HEK293 (cell line): Measurements from ENCODE around the gene KLC4.

Experiments used
- BCL11A ChIP-seq: fragments of 450-650 bp; formaldehyde crosslinking; IDR thresholded peaks from 2 replicates; pipeline ENCODE4 v1.5.1; 2016; ENCODE audit warnings: low read depth, missing biosample characterization, missing genetic modification characterization
- GLIS2 ChIP-seq: fragments of 450-650 bp; formaldehyde crosslinking; IDR thresholded peaks from 2 replicates; pipeline ENCODE4 v1.5.1; 2016; ENCODE audit warnings: missing biosample characterization, missing genetic modification characterization
- KLF8 ChIP-seq: fragments of 450-650 bp; formaldehyde crosslinking; IDR thresholded peaks from 2 replicates; pipeline ENCODE4 v1.5.1; 2016; ENCODE audit warnings: missing biosample characterization, missing genetic modification characterization
- PRDM4 ChIP-seq: fragments of 450-650 bp; formaldehyde crosslinking; IDR thresholded peaks from 2 replicates; pipeline ENCODE4 v1.5.1; 2017; ENCODE audit warnings: missing biosample characterization, missing genetic modification characterization
- ZBTB17 ChIP-seq: fragments of 450-650 bp; formaldehyde crosslinking; IDR thresholded peaks from 2 replicates; pipeline ENCODE4 v1.5.1; 2016; ENCODE audit warnings: missing biosample characterization, missing genetic modification characterization
- ZEB2 ChIP-seq: fragments of 450-650 bp; formaldehyde crosslinking; IDR thresholded peaks from 2 replicates; pipeline ENCODE4 v1.5.1; 2016; ENCODE audit warnings: missing biosample characterization, missing genetic modification characterization
- ZFP41 ChIP-seq: fragments of 450-650 bp; formaldehyde crosslinking; IDR thresholded peaks from 2 replicates; pipeline ENCODE4 v1.5.1; 2016; ENCODE audit warnings: missing biosample characterization, missing genetic modification characterization, borderline replicate concordance
- ZNF155 ChIP-seq: fragments of 450-650 bp; formaldehyde crosslinking; IDR thresholded peaks from 2 replicates; pipeline ENCODE4 v1.5.1; 2016; ENCODE audit warnings: missing biosample characterization, missing genetic modification characterization
- ZNF175 ChIP-seq: fragments of 450-650 bp; formaldehyde crosslinking; IDR thresholded peaks from 2 replicates; pipeline ENCODE4 v1.5.1; 2016; ENCODE audit warnings: missing biosample characterization, missing genetic modification characterization
- ZNF214 ChIP-seq: fragments of 450-650 bp; formaldehyde crosslinking; IDR thresholded peaks from 2 replicates; pipeline ENCODE4 v1.5.1; 2017; ENCODE audit warnings: missing biosample characterization, mild to moderate bottlenecking, missing genetic modification characterization, borderline replicate concordance
- ZNF266 ChIP-seq: fragments of 450-650 bp; formaldehyde crosslinking; IDR thresholded peaks from 2 replicates; pipeline ENCODE4 v1.5.1; 2016; ENCODE audit warnings: missing biosample characterization, missing genetic modification characterization, low read depth
- ZNF280D ChIP-seq: fragments of 450-650 bp; formaldehyde crosslinking; IDR thresholded peaks from 2 replicates; pipeline ENCODE4 v1.5.1; 2016; ENCODE audit warnings: missing biosample characterization, missing genetic modification characterization
- ZNF324 ChIP-seq: fragments of 450-650 bp; formaldehyde crosslinking; IDR thresholded peaks from 2 replicates; pipeline ENCODE4 v1.5.1; 2016; ENCODE audit warnings: missing biosample characterization, missing genetic modification characterization
- ZNF404 ChIP-seq: fragments of 450-650 bp; formaldehyde crosslinking; IDR thresholded peaks from 2 replicates; pipeline ENCODE4 v1.5.1; 2017; ENCODE audit warnings: missing biosample characterization, missing genetic modification characterization
- ZNF558 ChIP-seq: fragments of 450-650 bp; formaldehyde crosslinking; IDR thresholded peaks from 2 replicates; pipeline ENCODE4 v1.5.1; 2016; ENCODE audit warnings: missing biosample characterization, missing genetic modification characterization
- ZNF626 ChIP-seq: fragments of 450-650 bp; sonication (Bioruptor Pico); formaldehyde crosslinking; IDR thresholded peaks from 2 replicates; pipeline ENCODE4 v1.5.1; 2018; ENCODE audit warnings: missing biosample characterization, missing genetic modification characterization, inconsistent platforms
- ZNF645 ChIP-seq: fragments of 450-650 bp; formaldehyde crosslinking; IDR thresholded peaks from 2 replicates; pipeline ENCODE4; 2016; ENCODE audit warnings: missing biosample characterization, missing genetic modification characterization
- ZNF677 ChIP-seq: fragments of 450-650 bp; IDR thresholded peaks from 2 replicates; pipeline ENCODE4 v1.5.0; 2018; ENCODE audit warnings: missing biosample characterization, mild to moderate bottlenecking, missing genetic modification characterization, moderate library complexity
- ZNF701 ChIP-seq: fragments of 450-650 bp; formaldehyde crosslinking; IDR thresholded peaks from 2 replicates; pipeline ENCODE4 v1.5.1; 2016; ENCODE audit warnings: missing biosample characterization, missing genetic modification characterization
- ZNF747 ChIP-seq: fragments of 450-650 bp; formaldehyde crosslinking; IDR thresholded peaks from 2 replicates; pipeline ENCODE4 v1.5.1; 2016; ENCODE audit warnings: missing biosample characterization, missing genetic modification characterization
- ZNF777 ChIP-seq: fragments of 450-650 bp; formaldehyde crosslinking; IDR thresholded peaks from 2 replicates; pipeline ENCODE4 v1.5.1; 2017; ENCODE audit warnings: missing biosample characterization, missing genetic modification characterization, borderline replicate concordance
- ZNF843 ChIP-seq: fragments of 450-650 bp; formaldehyde crosslinking; IDR thresholded peaks from 2 replicates; pipeline ENCODE4 v1.5.1; 2016; ENCODE audit warnings: missing biosample characterization, missing genetic modification characterization
- TF ChIP-seq, protein P1 (sequence below): fragments of 450-650 bp; formaldehyde crosslinking; IDR thresholded peaks from 2 replicates; pipeline ENCODE4 v1.5.1; 2016; ENCODE audit warnings: missing biosample characterization, missing genetic modification characterization
- TF ChIP-seq, protein P2 (sequence below): fragments of 450-650 bp; formaldehyde crosslinking; IDR thresholded peaks from 2 replicates; pipeline ENCODE4 v1.5.1; 2016; ENCODE audit warnings: missing biosample characterization, missing genetic modification characterization
- TF ChIP-seq, protein P3 (sequence below): fragments of 450-650 bp; formaldehyde crosslinking; IDR thresholded peaks from 2 replicates; pipeline ENCODE4 v1.5.0; 2017; ENCODE audit warnings: missing biosample characterization, missing genetic modification characterization, borderline replicate concordance

Gene KLC4

GRCh38 chr6:43076464-43077332 lies 17.3 kb downstream of the KLC4 start (continued):
- TF ChIP-seq ZNF280D (no peak), ZNF701 (no peak), ZBTB17 (peak; percentile 45), GLIS2 (peak; percentile 79), ZNF404 (no peak), ZNF175 (no peak), ZEB2 (tag by site-specific recombination) (no peak), ZNF324 (tag by site-specific recombination) (no peak), ZNF266 (tag by site-specific recombination) (no peak), BCL11A (tag by site-specific recombination) (no peak), ZNF677 (no peak), ZNF558 (tag by site-specific recombination) (no peak), ZNF626 (tag by site-specific recombination) (no peak), KLF8 (tag by site-specific recombination) (no peak), PRDM4 (tag by site-specific recombination) (no peak), ZNF777 (tag by site-specific recombination) (0 out of 2 replicates have a peak, but pooled peaks have one; percentile 14), ZNF155 (no peak), ZNF645 (tag by site-specific recombination) (no peak), ZNF747 (tag by site-specific recombination) (no peak), ZNF214 (no peak), ZNF843 (tag by site-specific recombination) (0 out of 2 replicates have a peak, but pooled peaks have one; percentile 36), ZFP41 (tag by site-specific recombination) (no peak)
- TF ChIP-seq, protein P1, sequence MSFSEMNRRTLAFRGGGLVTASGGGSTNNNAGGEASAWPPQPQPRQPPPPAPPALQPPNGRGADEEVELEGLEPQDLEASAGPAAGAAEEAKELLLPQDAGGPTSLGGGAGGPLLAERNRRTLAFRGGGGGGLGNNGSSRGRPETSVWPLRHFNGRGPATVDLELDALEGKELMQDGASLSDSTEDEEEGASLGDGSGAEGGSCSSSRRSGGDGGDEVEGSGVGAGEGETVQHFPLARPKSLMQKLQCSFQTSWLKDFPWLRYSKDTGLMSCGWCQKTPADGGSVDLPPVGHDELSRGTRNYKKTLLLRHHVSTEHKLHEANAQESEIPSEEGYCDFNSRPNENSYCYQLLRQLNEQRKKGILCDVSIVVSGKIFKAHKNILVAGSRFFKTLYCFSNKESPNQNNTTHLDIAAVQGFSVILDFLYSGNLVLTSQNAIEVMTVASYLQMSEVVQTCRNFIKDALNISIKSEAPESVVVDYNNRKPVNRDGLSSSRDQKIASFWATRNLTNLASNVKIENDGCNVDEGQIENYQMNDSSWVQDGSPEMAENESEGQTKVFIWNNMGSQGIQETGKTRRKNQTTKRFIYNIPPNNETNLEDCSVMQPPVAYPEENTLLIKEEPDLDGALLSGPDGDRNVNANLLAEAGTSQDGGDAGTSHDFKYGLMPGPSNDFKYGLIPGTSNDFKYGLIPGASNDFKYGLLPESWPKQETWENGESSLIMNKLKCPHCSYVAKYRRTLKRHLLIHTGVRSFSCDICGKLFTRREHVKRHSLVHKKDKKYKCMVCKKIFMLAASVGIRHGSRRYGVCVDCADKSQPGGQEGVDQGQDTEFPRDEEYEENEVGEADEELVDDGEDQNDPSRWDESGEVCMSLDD (tag by site-specific recombination): 0 out of 2 replicates have a peak, but pooled peaks have one; percentile 23
- TF ChIP-seq, protein P2, sequence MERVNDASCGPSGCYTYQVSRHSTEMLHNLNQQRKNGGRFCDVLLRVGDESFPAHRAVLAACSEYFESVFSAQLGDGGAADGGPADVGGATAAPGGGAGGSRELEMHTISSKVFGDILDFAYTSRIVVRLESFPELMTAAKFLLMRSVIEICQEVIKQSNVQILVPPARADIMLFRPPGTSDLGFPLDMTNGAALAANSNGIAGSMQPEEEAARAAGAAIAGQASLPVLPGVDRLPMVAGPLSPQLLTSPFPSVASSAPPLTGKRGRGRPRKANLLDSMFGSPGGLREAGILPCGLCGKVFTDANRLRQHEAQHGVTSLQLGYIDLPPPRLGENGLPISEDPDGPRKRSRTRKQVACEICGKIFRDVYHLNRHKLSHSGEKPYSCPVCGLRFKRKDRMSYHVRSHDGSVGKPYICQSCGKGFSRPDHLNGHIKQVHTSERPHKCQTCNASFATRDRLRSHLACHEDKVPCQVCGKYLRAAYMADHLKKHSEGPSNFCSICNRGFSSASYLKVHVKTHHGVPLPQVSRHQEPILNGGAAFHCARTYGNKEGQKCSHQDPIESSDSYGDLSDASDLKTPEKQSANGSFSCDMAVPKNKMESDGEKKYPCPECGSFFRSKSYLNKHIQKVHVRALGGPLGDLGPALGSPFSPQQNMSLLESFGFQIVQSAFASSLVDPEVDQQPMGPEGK (tag by site-specific recombination): no peak; the same call in 1 of the 2 replicates
- TF ChIP-seq, protein P3, sequence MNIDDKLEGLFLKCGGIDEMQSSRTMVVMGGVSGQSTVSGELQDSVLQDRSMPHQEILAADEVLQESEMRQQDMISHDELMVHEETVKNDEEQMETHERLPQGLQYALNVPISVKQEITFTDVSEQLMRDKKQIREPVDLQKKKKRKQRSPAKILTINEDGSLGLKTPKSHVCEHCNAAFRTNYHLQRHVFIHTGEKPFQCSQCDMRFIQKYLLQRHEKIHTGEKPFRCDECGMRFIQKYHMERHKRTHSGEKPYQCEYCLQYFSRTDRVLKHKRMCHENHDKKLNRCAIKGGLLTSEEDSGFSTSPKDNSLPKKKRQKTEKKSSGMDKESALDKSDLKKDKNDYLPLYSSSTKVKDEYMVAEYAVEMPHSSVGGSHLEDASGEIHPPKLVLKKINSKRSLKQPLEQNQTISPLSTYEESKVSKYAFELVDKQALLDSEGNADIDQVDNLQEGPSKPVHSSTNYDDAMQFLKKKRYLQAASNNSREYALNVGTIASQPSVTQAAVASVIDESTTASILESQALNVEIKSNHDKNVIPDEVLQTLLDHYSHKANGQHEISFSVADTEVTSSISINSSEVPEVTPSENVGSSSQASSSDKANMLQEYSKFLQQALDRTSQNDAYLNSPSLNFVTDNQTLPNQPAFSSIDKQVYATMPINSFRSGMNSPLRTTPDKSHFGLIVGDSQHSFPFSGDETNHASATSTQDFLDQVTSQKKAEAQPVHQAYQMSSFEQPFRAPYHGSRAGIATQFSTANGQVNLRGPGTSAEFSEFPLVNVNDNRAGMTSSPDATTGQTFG (tag by site-specific recombination): no peak
